ENCODE measurements around the gene CRB1. TPM values are rescaled to one million over a fixed set of nuclear protein-coding genes. Genes with fewer than 3 reads are reported as not detected.

Gene CRB1
- total and polyA plus RNA-seq, 9 of the 15 experiments (the other 6 are each of a cell fraction or from before 2014, with no cell fraction given): 0.04 to 0.10 TPM; not detected in 7

DNA sequence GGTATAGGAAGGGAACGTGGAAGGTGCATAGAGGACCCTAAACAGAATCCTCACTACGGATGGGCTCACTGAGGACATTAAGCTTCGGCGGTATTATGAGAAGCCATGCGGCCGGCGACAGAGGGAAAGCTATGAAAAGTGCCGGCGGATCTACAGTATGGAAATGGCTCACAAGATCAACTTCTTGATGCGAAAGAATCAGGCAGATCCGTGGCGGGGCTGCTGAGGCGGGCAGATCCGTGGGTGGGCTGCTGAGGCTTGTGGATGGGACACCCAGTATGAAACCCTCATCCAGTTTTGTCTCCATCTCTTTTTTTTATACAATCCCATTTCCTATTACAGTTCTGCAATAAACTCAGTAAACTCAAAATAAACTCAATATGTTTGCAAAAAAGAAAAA, 95.8 kb downstream of the CRB1 start:
- ChIA-PET POLR2A (no interaction called here), CTCF (ENCODE audit: low intra/inter-chr PET ratio) (no interaction called here)
- in situ Hi-C loops (cut with MboI) (loop anchor here (25.0 kb wide), 1 partner anchor 627 kb away; no protein-coding TSS in a partner anchor), intact Hi-C loops (cut with micrococcal nuclease) (no loop called here)
- Histone ChIP-seq H3K9me1 (ENCODE audit: control insufficient read depth, insufficient read depth, low read length) (no peaks in the 10 kb centered on the region), H4K20me1 (replicated peaks; ENCODE audit: control insufficient read depth, insufficient read depth, low read length) (no peaks in the 10 kb centered on the region), H3K79me2 (ENCODE audit: control insufficient read depth, insufficient read depth, low read length) (no peaks in the 10 kb centered on the region), H3K9me3 (replicated peaks; ENCODE audit: control insufficient read depth, insufficient read depth, low read depth, low read length) (no peaks in the 10 kb centered on the region), H3K9ac (ENCODE audit: insufficient read depth in 1 of 2, low read depth in 2 of 2, low read length in 2 of 2) (no peak overlapping the region), H3K27me3 (ENCODE audit: control insufficient read depth in 2 of 2, insufficient read depth in 2 of 2, low read length in 2 of 2) (no peaks in the 10 kb centered on the region), H3K4me1 (replicated peaks in 1 of 2; ENCODE audit: control insufficient read depth in 2 of 2, insufficient read depth in 2 of 2, low read length in 2 of 2) (no peaks in the 10 kb centered on the region), H3K36me3 (ENCODE audit: control insufficient read depth, insufficient read depth, low read length) (no peaks in the 10 kb centered on the region), H3K4me2 (ENCODE audit: insufficient read depth, low read length) (no peak overlapping the region), H3K4me3 (no peak overlapping the region), H2AFZ (ENCODE audit: low read depth, low read length) (peak overlapping the region; percentile 9; the same call in 1 of the 2 replicates), H3K27ac (ENCODE audit: extremely low read depth, low read depth, low read length) (no peak overlapping the region)
- no peak for TF ChIP-seq ZNF764 (CRISPR knock-in tag; IDR thresholded peaks at IDR 0.05; ENCODE audit: low read depth)
- TF ChIP-seq STAT5B (CRISPR knock-in tag; IDR thresholded peaks at IDR 0.05): no peak
- no peak for TF ChIP-seq ETS2 (tag; IDR thresholded peaks at IDR 0.05; ENCODE audit: borderline replicate concordance, poor library complexity, severe bottlenecking)
- TF ChIP-seq TCFL5 (CRISPR knock-in tag; conservative IDR thresholded peaks at IDR 0.05): no peak
- no peak for TF ChIP-seq BACH1 (tag; IDR thresholded peaks at IDR 0.05)
- TF ChIP-seq ZC3H8 (IDR thresholded peaks at IDR 0.05): no peak
- no peak for TF ChIP-seq ZNF707 (CRISPR knock-in tag; conservative IDR thresholded peaks at IDR 0.05)
- TF ChIP-seq HNRNPK (IDR thresholded peaks at IDR 0.05; ENCODE audit: low read depth, low read length, poor library complexity, severe bottlenecking): no peak
- no peak for TF ChIP-seq GATAD2B (IDR thresholded peaks at IDR 0.05; ENCODE audit: borderline replicate concordance)
- TF ChIP-seq GTF2B (IDR thresholded peaks at IDR 0.05; ENCODE audit: extremely low read depth, insufficient read length): no peak
- TF ChIP-seq ZKSCAN1 (IDR thresholded peaks at IDR 0.05; ENCODE audit: low read depth, low read length): no peak
- TF ChIP-seq ELF4 (CRISPR knock-in tag; IDR thresholded peaks at IDR 0.05): no peak
- no peak for TF ChIP-seq POLR3G (IDR thresholded peaks at IDR 0.05; ENCODE audit: extremely low read depth, insufficient read length, insufficient replicate concordance)
- TF ChIP-seq TOE1 (IDR thresholded peaks at IDR 0.05; ENCODE audit: borderline replicate concordance): no peak
- TF ChIP-seq TOE1 (CRISPR knock-in tag; IDR thresholded peaks at IDR 0.05; ENCODE audit: borderline replicate concordance, low read depth): no peak
- no peak for TF ChIP-seq DPF2 (IDR thresholded peaks at IDR 0.05)
- 13% methylated on average over 14 of the region's 14 CpGs for WGBS (ENCODE audit: insufficient coverage, low coverage, missing lambda C conversion rate)
- no peak for ATAC-seq
- no TSS peak for BruUV-seq (replicated peaks)
- no peak for FAIRE-seq
- DNase-seq (ENCODE audit: extremely low read depth in 1 of 4, low spot score in 3 of 4): no peak
